ENCODE results near the gene NEURL1. TPM values are rescaled to one million over a fixed set of nuclear protein-coding genes. Genes with fewer than 3 reads are reported as not detected.

NEURL1 gene
- total and polyA plus RNA-seq, 3 experiments from 2014 or later = 0.69 to 1.6 (median 1.5) TPM

- H3K27me3 Mint-ChIP-seq = no peaks in the 10 kb centered on the region
- ChIA-PET POLR2A (no interaction called here), CTCF (interaction anchor here (0.8 to 4.7 kb wide), 6 partner anchors 12 to 93 kb away, joined by 3 to 14 read pairs (median 5); no protein-coding TSS in a partner anchor)
- no peak for DNase-seq
- no peak overlapping the region for H3K4me3 Mint-ChIP-seq
- H3K36me3 Mint-ChIP-seq = no peaks in the 10 kb centered on the region
- Histone ChIP-seq H3K4me3 (ENCODE audit: low read length) (no peak overlapping the region), H3K36me3 (ENCODE audit: insufficient read depth, low read length) (no peaks in the 10 kb centered on the region), H3K4me1 (ENCODE audit: insufficient read depth, low read length) (no peaks in the 10 kb centered on the region), H3K27me3 (ENCODE audit: insufficient read depth, low read length, poor library complexity, severe bottlenecking) (no peaks in the 10 kb centered on the region), H3K9me3 (ENCODE audit: low read length) (no peaks in the 10 kb centered on the region), H3K27ac (ENCODE audit: low read depth, low read length) (no peak overlapping the region)
- no peaks in the 10 kb centered on the region for H3K9me3 Mint-ChIP-seq
- no peak overlapping the region for H3K27ac Mint-ChIP-seq
- no peaks in the 10 kb centered on the region for H3K4me1 Mint-ChIP-seq
These were observed 99.6 kb downstream of the NEURL1 start for GRCh38 chr10:103593022-103593570.

GRCh38 chr10:103595933-103596726 lies 102.6 kb downstream of the NEURL1 start:
- POLR2A ChIA-PET = no interaction called here
- CTCF ChIA-PET = no interaction called here

GRCh38 chr10:103597003-103597402 lies 103.5 kb downstream of the NEURL1 start:
- no peaks in the 10 kb centered on the region for H3K4me1 Mint-ChIP-seq
- ChIA-PET CTCF (no interaction called here), POLR2A (no interaction called here)
- H3K27me3 ChIP-seq (ENCODE audit: insufficient read depth, low read length, poor library complexity, severe bottlenecking) = no peaks in the 10 kb centered on the region
- H3K36me3 ChIP-seq (ENCODE audit: insufficient read depth, low read length) = no peaks in the 10 kb centered on the region
- no peaks in the 10 kb centered on the region for H3K4me1 ChIP-seq (ENCODE audit: insufficient read depth, low read length)
- no peaks in the 10 kb centered on the region for H3K9me3 Mint-ChIP-seq
- H3K4me3 Mint-ChIP-seq = no peak overlapping the region
- H3K36me3 Mint-ChIP-seq = peaks cover 0 to 2% (median 0%) of the 10 kb centered on the region in 3 donors
- no peaks in the 10 kb centered on the region for H3K27me3 Mint-ChIP-seq
- H3K9me3 ChIP-seq (ENCODE audit: low read length) = no peaks in the 10 kb centered on the region
- DNase-seq = no peak
- no peak overlapping the region for H3K4me3 ChIP-seq (ENCODE audit: low read length)
- H3K27ac ChIP-seq (ENCODE audit: low read depth, low read length) = no peak overlapping the region
- H3K27ac Mint-ChIP-seq = no peak overlapping the region

More at GRCh38 chr10:103595933-103596726, 102.6 kb downstream of the NEURL1 start:
- no peak overlapping the region for H3K27ac ChIP-seq (ENCODE audit: low read depth, low read length)
- DNase-seq = no peak
- peak overlapping the region in 1 of 8 donors; percentile 50 for H3K27ac Mint-ChIP-seq
- no peak overlapping the region for H3K4me3 ChIP-seq (ENCODE audit: low read length)
- no peak overlapping the region for H3K4me3 Mint-ChIP-seq
- no peaks in the 10 kb centered on the region for H3K36me3 ChIP-seq (ENCODE audit: insufficient read depth, low read length)
- H3K9me3 ChIP-seq (ENCODE audit: low read length) = no peaks in the 10 kb centered on the region
- no peaks in the 10 kb centered on the region for H3K9me3 Mint-ChIP-seq
- no peaks in the 10 kb centered on the region for H3K27me3 ChIP-seq (ENCODE audit: insufficient read depth, low read length, poor library complexity, severe bottlenecking)
- H3K4me1 ChIP-seq (ENCODE audit: insufficient read depth, low read length) = no peaks in the 10 kb centered on the region
- no peaks in the 10 kb centered on the region for H3K27me3 Mint-ChIP-seq
- no peaks in the 10 kb centered on the region for H3K4me1 Mint-ChIP-seq
- H3K36me3 Mint-ChIP-seq = no peaks in the 10 kb centered on the region

DNA sequence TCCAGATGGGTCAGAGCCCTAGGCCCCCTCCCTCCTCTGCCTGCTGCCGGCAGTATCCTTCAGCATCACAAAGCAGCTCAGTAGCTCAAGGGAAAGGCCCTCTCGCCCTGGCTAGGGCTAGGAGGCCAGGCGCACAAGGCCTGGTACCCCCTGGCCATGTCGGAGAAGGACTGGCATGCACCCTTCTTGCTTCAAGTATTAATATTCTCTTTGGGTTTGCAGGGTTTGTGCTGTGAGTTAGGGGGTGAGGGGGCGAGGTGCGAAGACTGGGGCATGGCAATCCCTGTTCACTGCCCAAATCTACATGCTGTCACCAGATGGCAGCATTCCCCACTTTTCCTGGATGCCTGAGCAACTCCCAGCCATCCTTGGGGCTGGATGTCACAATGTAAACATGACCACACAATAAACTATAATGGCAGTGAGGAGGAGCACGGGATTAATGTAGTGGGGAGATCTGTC lies 105.2 kb downstream of the NEURL1 start:
- Mint-ChIP-seq H3K9me3 (no peaks in the 10 kb centered on the region), H3K27ac (no peak overlapping the region), H3K4me3 (no peak overlapping the region), H3K4me1 (no peaks in the 10 kb centered on the region), H3K36me3 (peaks cover 0 to 11% (median 0%) of the 10 kb centered on the region in 3 donors), H3K27me3 (no peaks in the 10 kb centered on the region)
- Histone ChIP-seq H3K27ac (ENCODE audit: low read depth, low read length) (no peak overlapping the region), H3K27me3 (ENCODE audit: insufficient read depth, low read length, poor library complexity, severe bottlenecking) (no peaks in the 10 kb centered on the region), H3K4me1 (ENCODE audit: insufficient read depth, low read length) (no peaks in the 10 kb centered on the region), H3K36me3 (ENCODE audit: insufficient read depth, low read length) (no peaks in the 10 kb centered on the region), H3K9me3 (ENCODE audit: low read length) (no peaks in the 10 kb centered on the region), H3K4me3 (ENCODE audit: low read length) (no peak overlapping the region)
- DNase-seq = no peak
- ChIA-PET POLR2A (no interaction called here), CTCF (interaction anchor here (1.0 kb wide), 1 partner anchor 88 kb away, joined by 3 read pairs; no protein-coding TSS in a partner anchor)

GRCh38 chr10:103599211-103599610 lies 105.7 kb downstream of the NEURL1 start:
- Mint-ChIP-seq H3K4me3 (no peak overlapping the region), H3K36me3 (peaks cover 0 to 14% (median 0%) of the 10 kb centered on the region in 3 donors), H3K9me3 (no peaks in the 10 kb centered on the region), H3K27ac (peak overlapping the region in 1 of 8 donors; percentile 61), H3K27me3 (no peaks in the 10 kb centered on the region), H3K4me1 (no peaks in the 10 kb centered on the region)
- POLR2A ChIA-PET = no interaction called here
- Histone ChIP-seq H3K27me3 (ENCODE audit: insufficient read depth, low read length, poor library complexity, severe bottlenecking) (no peaks in the 10 kb centered on the region), H3K36me3 (ENCODE audit: insufficient read depth, low read length) (no peaks in the 10 kb centered on the region), H3K27ac (ENCODE audit: low read depth, low read length) (no peak overlapping the region), H3K9me3 (ENCODE audit: low read length) (no peaks in the 10 kb centered on the region), H3K4me1 (ENCODE audit: insufficient read depth, low read length) (no peaks in the 10 kb centered on the region), H3K4me3 (ENCODE audit: low read length) (no peak overlapping the region)
- CTCF ChIA-PET = interaction anchor here (1.0 to 1.3 kb wide), 2 partner anchors 87 kb away, joined by 3 to 6 read pairs; no protein-coding TSS in a partner anchor
- DNase-seq = no peak

DNA sequence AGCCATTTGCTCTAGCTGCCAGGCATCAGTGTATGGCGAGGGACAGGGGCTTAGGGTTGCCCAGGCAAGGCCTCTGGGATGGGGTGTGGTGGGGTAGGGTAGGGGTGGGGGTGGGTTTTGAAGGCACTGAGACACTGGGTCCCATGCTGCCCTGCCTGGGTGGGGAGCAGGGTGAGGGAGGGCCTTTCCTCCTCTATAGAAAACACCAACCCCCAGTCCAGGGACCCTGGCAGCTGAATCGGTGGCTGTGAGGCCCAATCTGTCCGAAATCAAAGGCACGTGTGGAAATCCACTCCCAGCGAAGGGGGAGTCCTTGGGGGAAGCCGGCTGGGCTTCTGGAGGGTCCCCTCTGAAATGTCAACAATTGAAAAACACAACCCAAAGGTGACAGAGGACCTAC lies 106.4 kb downstream of the NEURL1 start:
- Mint-ChIP-seq H3K36me3 (peaks cover 0 to 20% (median 0%) of the 10 kb centered on the region in 3 donors), H3K27ac (no peak overlapping the region), H3K9me3 (no peaks in the 10 kb centered on the region), H3K4me1 (no peaks in the 10 kb centered on the region), H3K27me3 (no peaks in the 10 kb centered on the region), H3K4me3 (no peak overlapping the region)
- ChIA-PET POLR2A (no interaction called here), CTCF (interaction anchor here (1.3 kb wide), 1 partner anchor 86 kb away, joined by 6 read pairs; no protein-coding TSS in a partner anchor)
- H3K4me3 ChIP-seq (ENCODE audit: low read length) = no peak overlapping the region
- no peak for DNase-seq
- H3K27me3 ChIP-seq (ENCODE audit: insufficient read depth, low read length, poor library complexity, severe bottlenecking) = no peaks in the 10 kb centered on the region
- H3K27ac ChIP-seq (ENCODE audit: low read depth, low read length) = no peak overlapping the region
- H3K36me3 ChIP-seq (ENCODE audit: insufficient read depth, low read length) = no peaks in the 10 kb centered on the region
- H3K4me1 ChIP-seq (ENCODE audit: insufficient read depth, low read length) = no peaks in the 10 kb centered on the region
- H3K9me3 ChIP-seq (ENCODE audit: low read length) = no peaks in the 10 kb centered on the region

GRCh38 chr10:103600325-103600724 lies 106.8 kb downstream of the NEURL1 start:
- peaks cover 0 to 21% (median 0%) of the 10 kb centered on the region in 3 donors for H3K36me3 Mint-ChIP-seq
- Histone ChIP-seq H3K4me1 (ENCODE audit: insufficient read depth, low read length) (no peaks in the 10 kb centered on the region), H3K36me3 (ENCODE audit: insufficient read depth, low read length) (no peaks in the 10 kb centered on the region), H3K27ac (ENCODE audit: low read depth, low read length) (no peak overlapping the region), H3K9me3 (ENCODE audit: low read length) (no peaks in the 10 kb centered on the region), H3K27me3 (ENCODE audit: insufficient read depth, low read length, poor library complexity, severe bottlenecking) (no peaks in the 10 kb centered on the region), H3K4me3 (ENCODE audit: low read length) (no peak overlapping the region)
- CTCF ChIA-PET = interaction anchor here (1.3 kb wide), 1 partner anchor 86 kb away, joined by 6 read pairs; no protein-coding TSS in a partner anchor
- H3K4me1 Mint-ChIP-seq = no peaks in the 10 kb centered on the region
- POLR2A ChIA-PET = no interaction called here
- H3K9me3 Mint-ChIP-seq = no peaks in the 10 kb centered on the region
- H3K27me3 Mint-ChIP-seq = no peaks in the 10 kb centered on the region
- H3K4me3 Mint-ChIP-seq = no peak overlapping the region
- no peak overlapping the region for H3K27ac Mint-ChIP-seq
- no peak for DNase-seq

- ChIA-PET CTCF (interaction anchor here (1.5 kb wide), 1 partner anchor 85 kb away, joined by 5 read pairs; no protein-coding TSS in a partner anchor), POLR2A (no interaction called here)
- H3K4me3 Mint-ChIP-seq = no peak overlapping the region
These were observed 107.6 kb downstream of the NEURL1 start for GRCh38 chr10:103600956-103601569.

More at GRCh38 chr10:103600956-103601569, 107.6 kb downstream of the NEURL1 start:
- peaks cover 0 to 2% of the 10 kb centered on the region in 2 donors for H3K27me3 Mint-ChIP-seq
- H3K4me1 Mint-ChIP-seq = no peaks in the 10 kb centered on the region
- Histone ChIP-seq H3K9me3 (ENCODE audit: low read length) (no peaks in the 10 kb centered on the region), H3K27me3 (ENCODE audit: insufficient read depth, low read length, poor library complexity, severe bottlenecking) (no peaks in the 10 kb centered on the region), H3K36me3 (ENCODE audit: insufficient read depth, low read length) (no peaks in the 10 kb centered on the region), H3K4me1 (ENCODE audit: insufficient read depth, low read length) (no peaks in the 10 kb centered on the region), H3K4me3 (ENCODE audit: low read length) (no peak overlapping the region), H3K27ac (ENCODE audit: low read depth, low read length) (no peak overlapping the region)
- DNase-seq = no peak
- H3K9me3 Mint-ChIP-seq = no peaks in the 10 kb centered on the region
- H3K27ac Mint-ChIP-seq = peak overlapping the region in 1 of 8 donors; percentile 47
- H3K36me3 Mint-ChIP-seq = peaks cover 0 to 24% (median 0%) of the 10 kb centered on the region in 3 donors

Measured in CD8-positive, alpha-beta memory T cell (primary cell).